HG02763 (cell line): ENCODE measurements around the gene UBE2D2.

ENCODE experiments used
- ATAC-seq: cut with Tn5 transposase; IDR thresholded peaks from one replicate; pipeline ENCODE4 v1.9.1; 2021; ENCODE audit warnings: mild to moderate bottlenecking, moderate library complexity; ENCODE audit not compliant: unreplicated experiment

The UBE2D2 gene

DNA sequence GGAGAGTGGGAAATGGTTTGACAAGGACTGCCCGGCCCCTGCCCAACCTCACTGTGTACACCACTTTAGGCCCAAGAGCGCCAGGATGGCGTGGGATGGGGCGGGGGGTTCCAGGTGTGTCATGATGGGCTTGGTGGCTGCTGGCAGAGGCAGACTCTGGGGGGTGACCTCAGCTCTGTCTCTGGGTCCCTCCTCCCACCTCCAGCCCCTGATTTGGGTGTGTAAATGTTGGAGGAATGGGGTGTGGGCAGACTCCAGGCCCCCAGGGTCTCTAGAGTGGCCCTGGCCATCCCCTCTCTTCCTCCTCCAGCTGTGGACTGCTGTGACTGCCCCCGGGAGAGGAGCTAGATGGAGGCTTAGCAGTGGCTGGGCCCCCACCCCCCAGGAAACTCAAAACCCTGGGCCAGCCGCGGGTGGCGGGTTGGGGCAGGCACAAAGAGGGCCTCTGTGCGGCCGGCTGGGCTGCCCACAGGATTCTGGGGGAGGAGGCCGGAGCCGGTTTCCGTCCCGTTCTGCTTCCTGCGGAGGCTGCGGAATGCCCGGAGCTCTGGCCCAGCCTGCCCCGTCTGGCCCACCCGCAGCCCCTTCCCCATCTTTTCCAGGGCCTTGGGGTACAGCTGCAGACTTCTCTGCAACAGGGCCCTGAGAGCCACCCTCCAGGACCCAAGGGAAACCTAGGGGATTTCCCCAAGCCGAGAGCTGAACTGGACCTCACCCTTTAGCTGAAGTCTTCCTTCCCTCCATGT is 110.1 kb downstream of the UBE2D2 start:
- no peak for ATAC-seq

DNA sequence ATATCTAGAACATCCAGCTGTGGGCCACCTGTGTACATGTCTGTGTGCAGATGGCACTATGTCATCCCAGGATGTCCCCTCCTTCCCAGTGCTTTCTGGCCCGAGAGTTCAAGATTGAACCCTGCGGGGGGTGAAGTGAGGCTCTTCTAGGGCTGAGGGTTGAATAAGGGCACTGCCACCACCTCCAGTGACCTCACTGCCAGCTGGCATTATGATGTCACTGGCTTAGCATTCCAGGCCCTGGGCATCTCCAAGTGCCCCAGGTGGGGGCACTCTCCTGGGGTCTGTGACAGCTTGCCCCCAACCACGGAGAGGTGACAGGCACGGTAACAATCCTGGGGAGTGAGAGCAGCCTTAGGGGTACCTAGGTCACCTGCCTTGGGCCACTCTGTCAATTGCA is 114.1 kb downstream of the UBE2D2 start:
- no peak for ATAC-seq

DNA sequence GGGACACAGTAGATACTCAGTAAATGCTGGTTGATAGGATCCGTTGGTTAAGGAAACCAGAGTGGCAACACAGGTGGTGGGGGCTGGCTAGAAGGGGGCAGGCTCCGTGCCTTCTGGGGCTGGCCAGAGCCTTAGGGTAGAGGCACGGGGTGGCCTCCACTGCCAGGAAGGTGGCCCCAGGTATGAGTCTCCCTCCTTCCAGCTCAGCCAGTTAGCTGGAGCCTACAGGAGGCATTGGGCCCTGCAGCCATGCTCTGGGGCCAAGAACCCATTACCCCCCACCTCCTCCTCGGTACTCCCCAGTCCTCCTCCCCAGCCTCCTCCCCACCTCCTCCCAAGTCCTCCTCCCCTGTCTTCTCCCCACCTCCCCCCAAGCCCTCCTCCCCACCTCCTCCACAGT is 114.7 kb downstream of the UBE2D2 start:
- ATAC-seq = no peak

DNA sequence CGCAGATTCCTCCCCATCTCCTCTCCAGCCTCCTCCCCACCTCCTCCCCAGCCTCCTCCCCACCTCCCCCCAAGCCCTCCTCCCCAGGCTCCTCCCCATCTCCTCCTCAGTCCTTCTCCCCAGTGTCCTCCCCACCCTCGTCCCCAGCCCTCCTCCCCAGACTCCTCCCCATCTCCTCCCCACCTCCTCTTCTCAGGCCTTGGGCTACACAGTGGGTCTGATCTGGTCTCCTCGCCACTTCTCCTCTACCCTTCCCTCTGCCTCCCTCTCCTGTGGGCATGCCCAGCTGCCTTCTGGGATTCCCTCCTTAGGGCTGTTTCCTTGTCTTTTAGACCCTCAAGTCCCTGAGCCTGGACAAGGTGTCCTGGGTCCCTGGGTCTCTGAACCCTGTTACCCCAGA is 115.3 kb downstream of the UBE2D2 start:
- no peak for ATAC-seq

DNA sequence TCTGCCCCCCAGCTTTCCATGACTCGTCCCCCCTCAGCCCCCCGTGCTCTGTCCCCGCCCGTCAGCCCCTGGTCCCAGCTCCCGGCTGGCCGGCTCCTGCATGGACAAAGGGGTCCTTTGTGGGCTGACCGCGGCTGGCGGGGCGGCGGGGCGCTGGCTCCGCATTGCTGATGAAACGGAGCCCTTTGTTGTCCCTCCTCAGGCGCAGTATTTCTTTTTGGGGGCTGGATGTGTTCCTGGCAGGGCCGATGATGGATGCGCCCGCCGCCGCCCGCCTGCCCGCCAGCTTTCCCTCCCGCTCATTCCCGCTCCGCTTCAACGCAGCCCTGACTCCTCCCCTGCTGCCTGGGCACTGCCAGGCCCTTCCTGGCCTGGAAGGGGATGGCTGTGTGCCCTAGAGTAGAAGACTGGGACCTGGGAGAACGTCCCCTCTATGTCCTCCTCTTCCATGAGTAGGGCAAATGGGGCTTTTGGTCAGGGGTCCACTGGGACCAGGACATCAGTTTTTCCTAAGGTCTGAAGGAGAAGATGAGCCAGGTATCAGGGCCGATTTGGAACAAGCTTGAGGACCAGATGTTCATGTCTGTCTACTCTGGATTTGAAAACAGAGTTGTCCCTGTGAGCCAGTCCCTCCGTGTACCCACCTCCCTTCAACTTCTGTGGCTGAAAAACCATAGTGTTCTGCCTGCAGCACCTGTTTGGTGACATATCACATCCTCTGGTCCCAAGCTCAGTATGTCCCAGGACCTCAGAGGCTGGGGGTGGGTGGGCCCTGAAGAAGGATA is 116.0 kb downstream of the UBE2D2 start:
- ATAC-seq = no peak
